GM19438 (cell line): ENCODE results near the gene CSNK1G3.

Experiments
- ATAC-seq: cut with Tn5 transposase; IDR thresholded peaks from one replicate; pipeline ENCODE4 v1.9.1; 2021; ENCODE audit warnings: low read depth; ENCODE audit not compliant: unreplicated experiment

Gene CSNK1G3

GRCh38 chr5:123554601-123555000, 42.6 kb downstream of the CSNK1G3 start:
- ATAC-seq = no peak

GRCh38 chr5:123557907-123558306, 45.9 kb downstream of the CSNK1G3 start:
- no peak for ATAC-seq

GRCh38 chr5:123558762-123559433, 46.9 kb downstream of the CSNK1G3 start:
- no peak for ATAC-seq

- no peak for ATAC-seq
Observed at GRCh38 chr5:123559434-123559775, 47.4 kb downstream of the CSNK1G3 start.

- ATAC-seq = no peak
Observed at GRCh38 chr5:123561230-123561629, 49.3 kb downstream of the CSNK1G3 start.

- ATAC-seq = no peak
Observed at GRCh38 chr5:123571927-123572326, 60.0 kb downstream of the CSNK1G3 start.

GRCh38 chr5:123578390-123578789, 66.4 kb downstream of the CSNK1G3 start:
- ATAC-seq = no peak

- ATAC-seq = no peak
Observed at GRCh38 chr5:123579410-123579809, 67.4 kb downstream of the CSNK1G3 start.

GRCh38 chr5:123582550-123583285, 70.7 kb downstream of the CSNK1G3 start:
- no peak for ATAC-seq

GRCh38 chr5:123585871-123586270, 73.9 kb downstream of the CSNK1G3 start:
- ATAC-seq = no peak

- no peak for ATAC-seq
Observed at GRCh38 chr5:123594434-123594833, 82.5 kb downstream of the CSNK1G3 start.

- no peak for ATAC-seq
Observed at GRCh38 chr5:123597018-123597417, 85.0 kb downstream of the CSNK1G3 start.

GRCh38 chr5:123598028-123598689, 86.2 kb downstream of the CSNK1G3 start:
- no peak for ATAC-seq

- ATAC-seq = no peak
Observed at GRCh38 chr5:123599171-123599570, 87.2 kb downstream of the CSNK1G3 start.

- no peak for ATAC-seq
Observed at GRCh38 chr5:123601610-123602009, 89.6 kb downstream of the CSNK1G3 start.

GRCh38 chr5:123605822-123606221, 93.8 kb downstream of the CSNK1G3 start:
- peak; percentile 54 for ATAC-seq

GRCh38 chr5:123610209-123610608, 98.2 kb downstream of the CSNK1G3 start:
- no peak for ATAC-seq

GRCh38 chr5:123610665-123611405, 98.9 kb downstream of the CSNK1G3 start:
- peak; percentile 63 for ATAC-seq

- peak; percentile 15 for ATAC-seq
Observed at GRCh38 chr5:123611406-123611709, 99.4 kb downstream of the CSNK1G3 start.

GRCh38 chr5:123617561-123617960, 105.6 kb downstream of the CSNK1G3 start:
- ATAC-seq = no peak

- no peak for ATAC-seq
Observed at GRCh38 chr5:123626051-123626450, 114.1 kb downstream of the CSNK1G3 start.
